ENCODE results near the gene SF3A2. TPM values are rescaled to one million over a fixed set of nuclear protein-coding genes. Genes with fewer than 3 reads are reported as not detected.

The SF3A2 gene
- total and polyA plus RNA-seq, 10 of the 15 experiments (the other 5 are each of a cell fraction or from before 2014, with no cell fraction given): 0.33 to 143 (median 30.6) TPM

- no peak for TF ChIP-seq USF1 (IDR thresholded peaks at IDR 0.05; ENCODE audit: borderline replicate concordance, extremely low read length, insufficient read depth, low read depth, low read length)
- TF ChIP-seq CREM (IDR thresholded peaks at IDR 0.05; ENCODE audit: low read depth): no peak
- TF ChIP-seq BCL11A (IDR thresholded peaks at IDR 0.05; ENCODE audit: low read depth, low read length): no peak
- no peak for TF ChIP-seq HDAC2 (IDR thresholded peaks at IDR 0.05)
- TF ChIP-seq GABPA (IDR thresholded peaks at IDR 0.05; ENCODE audit: low read depth): no peak
- TF ChIP-seq RB1 (IDR thresholded peaks at IDR 0.05; ENCODE audit: borderline replicate concordance): no peak
- TF ChIP-seq HSF1 (IDR thresholded peaks at IDR 0.05; ENCODE audit: low read depth, low read length): no peak
- TF ChIP-seq TCF3 (IDR thresholded peaks at IDR 0.05; ENCODE audit: borderline replicate concordance, insufficient read depth, low read depth, low read length): 0 out of 2 replicates have a peak, but pooled peaks have one; percentile 3
- 0 out of 2 replicates have a peak, but pooled peaks have one; percentile 28 for TF ChIP-seq SMARCA5 (IDR thresholded peaks at IDR 0.05)
- 0 out of 2 replicates have a peak, but pooled peaks have one; percentile 17 for TF ChIP-seq MXI1 (IDR thresholded peaks at IDR 0.05; ENCODE audit: low read depth, low read length)
- TF ChIP-seq EGR1 (IDR thresholded peaks at IDR 0.05; ENCODE audit: borderline replicate concordance in 1 of 2, low read depth in 2 of 2, low read length in 2 of 2): peak in 1 of 2 experiments; percentile 80; a peak in 2 of 3 replicates
- TF ChIP-seq SMC3 (IDR thresholded peaks at IDR 0.05; ENCODE audit: borderline replicate concordance, low read length): no peak
- peak; percentile 76; the same call in 1 of the 2 replicates for TF ChIP-seq ZNF207 (IDR thresholded peaks at IDR 0.05; ENCODE audit: borderline replicate concordance)
- no peak for TF ChIP-seq NR2C1 (IDR thresholded peaks at IDR 0.05)
- peak; percentile 69; the same call in 1 of the 2 replicates for TF ChIP-seq CHD1 (IDR thresholded peaks at IDR 0.05; ENCODE audit: low read depth, low read length)
- 0 out of 2 replicates have a peak, but pooled peaks have one; percentile 56 for TF ChIP-seq ZBTB4 (CRISPR knock-in tag; IDR thresholded peaks at IDR 0.05)
These were observed 34.0 kb downstream of the SF3A2 start (continued) for GRCh38 chr19:2270423-2271233.
